GM12874 (cell line): ENCODE measurements around the gene FILIP1.

Experiments used
- TF ChIP-seq, protein P1 (sequence below): IDR thresholded peaks from 2 replicates; pipeline ENCODE4 v1.5.1; 2011; ENCODE audit warnings: low read depth, mild to moderate bottlenecking, control low read depth, low read length, moderate library complexity; ENCODE audit not compliant: insufficient read depth

FILIP1 gene

DNA sequence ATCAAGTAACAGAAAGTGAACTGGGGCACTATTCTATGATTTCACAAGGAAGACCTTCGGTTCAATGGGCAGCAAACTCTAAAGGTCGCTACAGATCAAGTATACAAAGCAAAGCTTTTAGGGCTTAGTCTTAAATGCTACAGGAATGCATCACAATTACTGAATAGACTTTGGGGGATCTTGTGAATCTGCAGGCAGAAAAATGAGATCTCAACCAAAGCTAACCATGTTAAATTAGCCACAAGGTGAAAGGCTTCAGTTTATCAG is 111.0 kb downstream of the FILIP1 start:
- TF ChIP-seq, protein P1, sequence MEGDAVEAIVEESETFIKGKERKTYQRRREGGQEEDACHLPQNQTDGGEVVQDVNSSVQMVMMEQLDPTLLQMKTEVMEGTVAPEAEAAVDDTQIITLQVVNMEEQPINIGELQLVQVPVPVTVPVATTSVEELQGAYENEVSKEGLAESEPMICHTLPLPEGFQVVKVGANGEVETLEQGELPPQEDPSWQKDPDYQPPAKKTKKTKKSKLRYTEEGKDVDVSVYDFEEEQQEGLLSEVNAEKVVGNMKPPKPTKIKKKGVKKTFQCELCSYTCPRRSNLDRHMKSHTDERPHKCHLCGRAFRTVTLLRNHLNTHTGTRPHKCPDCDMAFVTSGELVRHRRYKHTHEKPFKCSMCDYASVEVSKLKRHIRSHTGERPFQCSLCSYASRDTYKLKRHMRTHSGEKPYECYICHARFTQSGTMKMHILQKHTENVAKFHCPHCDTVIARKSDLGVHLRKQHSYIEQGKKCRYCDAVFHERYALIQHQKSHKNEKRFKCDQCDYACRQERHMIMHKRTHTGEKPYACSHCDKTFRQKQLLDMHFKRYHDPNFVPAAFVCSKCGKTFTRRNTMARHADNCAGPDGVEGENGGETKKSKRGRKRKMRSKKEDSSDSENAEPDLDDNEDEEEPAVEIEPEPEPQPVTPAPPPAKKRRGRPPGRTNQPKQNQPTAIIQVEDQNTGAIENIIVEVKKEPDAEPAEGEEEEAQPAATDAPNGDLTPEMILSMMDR = no peak

DNA sequence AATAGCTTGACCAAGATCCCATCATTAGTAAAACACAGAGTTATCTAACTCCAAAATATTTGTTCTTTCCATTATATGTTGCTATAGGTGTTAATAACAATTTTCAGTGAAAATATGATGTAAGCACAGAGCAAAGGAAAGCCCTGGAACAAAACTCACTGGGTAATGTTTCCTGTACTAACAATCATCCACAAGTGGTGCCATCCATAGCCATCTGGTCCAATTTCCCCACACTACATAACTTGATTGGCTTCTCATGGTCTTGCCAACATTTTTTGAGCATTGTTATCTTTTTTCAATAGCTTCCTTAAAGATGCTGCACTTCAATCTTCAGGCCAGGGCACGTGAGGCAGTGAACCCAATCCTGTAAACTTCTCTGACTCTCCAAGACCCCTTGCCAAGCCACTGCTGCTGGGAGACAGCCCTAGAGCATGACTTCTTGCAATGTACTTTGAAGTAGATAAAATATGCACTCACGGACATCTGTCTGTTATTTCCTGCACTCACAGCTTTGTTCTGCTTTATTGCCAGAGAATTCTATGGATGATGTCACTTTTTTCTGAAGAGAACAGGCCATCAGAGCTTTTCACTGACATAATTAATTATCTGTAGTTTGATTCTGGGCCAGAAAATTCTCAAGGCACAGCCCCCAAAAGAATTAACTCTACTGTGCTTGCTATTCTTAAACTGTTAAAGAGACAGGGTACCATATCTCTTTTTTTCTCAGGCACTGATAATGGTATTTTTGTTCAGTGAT is 111.5 kb downstream of the FILIP1 start:
- TF ChIP-seq, protein P1 = no peak

DNA sequence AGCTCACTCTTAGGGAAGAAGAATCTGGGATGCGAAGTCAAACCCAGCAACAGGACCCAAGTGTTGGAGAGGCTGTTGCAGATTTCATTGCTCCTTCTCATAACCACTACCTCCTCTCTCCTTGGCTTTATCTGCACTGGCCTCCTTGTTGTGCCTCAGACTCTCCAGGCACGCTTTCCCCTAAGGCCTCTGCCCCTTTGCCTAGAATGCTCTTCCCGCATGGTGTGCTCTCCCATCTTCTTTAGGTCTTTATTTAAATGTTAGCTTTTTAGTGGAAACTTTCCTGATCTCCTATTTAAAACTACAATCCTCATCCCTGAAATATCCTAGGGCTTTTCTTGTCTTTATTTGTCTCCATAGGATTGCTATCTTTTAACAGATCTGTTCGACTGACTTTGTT is 114.1 kb downstream of the FILIP1 start:
- TF ChIP-seq, protein P1 = no peak

DNA sequence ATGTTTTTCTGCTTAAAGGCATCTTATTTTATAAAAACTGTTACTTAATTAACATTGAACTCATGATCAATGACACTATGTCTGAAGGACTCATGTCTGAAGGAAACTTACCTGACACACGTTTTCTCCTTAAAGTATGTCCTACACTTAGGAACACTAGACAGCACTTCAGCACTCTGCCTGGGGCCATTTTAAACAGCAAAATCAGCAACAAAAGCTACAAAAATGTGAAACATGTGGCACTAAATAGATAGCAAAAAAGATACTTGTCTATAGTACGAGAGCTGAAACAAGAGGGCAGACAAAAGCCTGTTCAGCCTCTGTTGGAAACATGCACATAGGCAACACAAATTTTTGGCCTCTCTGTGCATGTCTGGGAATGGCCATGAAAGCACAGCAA is 115.5 kb downstream of the FILIP1 start:
- TF ChIP-seq, protein P1 = no peak

DNA sequence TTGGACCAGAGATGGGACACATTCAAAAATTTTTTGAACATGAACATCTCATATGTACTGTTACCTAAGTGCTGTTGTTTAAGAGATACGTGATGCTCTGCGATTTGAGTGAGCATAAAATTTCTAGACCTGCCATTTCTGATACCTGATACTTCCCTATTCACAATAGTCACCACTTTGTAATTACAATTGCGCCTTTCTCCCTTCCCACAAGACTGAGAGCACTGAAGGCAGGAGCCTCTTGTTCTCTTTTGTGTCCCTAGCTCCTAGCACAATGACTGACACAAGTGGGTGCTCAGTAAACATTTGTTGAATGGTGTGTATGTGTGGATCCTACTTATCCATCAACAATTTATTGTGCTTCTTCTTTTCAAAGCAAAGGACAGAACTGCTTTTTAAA is 116.2 kb downstream of the FILIP1 start:
- TF ChIP-seq, protein P1 = no peak

DNA sequence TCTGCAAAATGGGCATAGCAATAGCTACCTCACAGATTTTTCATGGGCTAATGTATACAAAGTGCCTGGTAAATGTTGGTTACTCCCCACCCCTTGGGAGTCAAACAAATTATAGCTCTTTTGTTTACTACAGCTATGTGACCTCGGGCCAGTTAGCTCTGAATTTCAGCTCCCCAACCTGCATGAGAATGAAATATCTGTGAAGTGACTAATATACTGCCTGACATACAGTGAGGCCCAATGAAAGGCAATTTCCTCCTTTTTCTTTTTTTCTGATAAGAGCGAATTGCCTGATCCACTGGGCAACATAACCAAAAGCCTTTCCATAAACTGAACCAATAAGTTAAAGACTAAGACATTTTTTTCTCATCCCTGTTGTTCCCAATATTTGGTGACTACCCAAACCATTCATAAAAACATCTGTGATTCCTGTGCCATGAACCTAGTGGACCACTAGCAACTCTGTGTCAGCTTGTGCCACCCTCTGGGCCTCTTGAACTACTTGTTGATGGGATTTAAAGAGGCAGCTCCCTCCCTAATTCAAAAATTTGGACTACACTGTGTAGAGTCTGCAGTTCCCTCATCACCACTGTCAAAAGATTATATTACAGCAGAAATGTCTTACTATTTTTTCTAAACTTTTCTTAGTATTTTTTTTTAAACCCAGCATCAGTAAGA is 117.1 kb downstream of the FILIP1 start:
- TF ChIP-seq, protein P1 = no peak

DNA sequence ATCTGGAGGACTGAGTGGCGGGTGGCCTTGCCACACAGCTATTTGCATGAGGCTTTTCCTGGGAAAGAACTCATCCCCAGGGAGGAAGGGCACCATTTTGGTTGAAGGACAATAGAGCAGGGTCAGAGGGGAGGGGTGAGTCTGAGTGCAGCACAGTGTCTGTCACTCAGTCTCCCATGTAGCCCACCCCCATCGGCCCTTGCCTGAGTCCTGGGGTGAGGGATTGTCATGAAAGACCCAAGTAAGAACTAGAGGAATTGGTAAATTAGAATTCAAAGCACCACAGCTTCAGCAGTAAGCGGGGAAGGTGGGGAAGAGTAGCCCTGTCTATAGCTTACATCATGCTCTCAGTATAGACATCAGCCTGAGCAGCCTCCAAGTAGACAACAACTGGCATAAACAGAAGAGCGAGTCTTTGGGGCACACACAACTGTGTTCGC is 118.6 kb downstream of the FILIP1 start:
- TF ChIP-seq, protein P1 = no peak
